H9 (cell line): ENCODE measurements around the gene TAF1A. TPM values are rescaled to one million over a fixed set of nuclear protein-coding genes. Genes with fewer than 3 reads are reported as not detected.

Experiments
- DNase-seq: peaks from one replicate; pipeline ENCODE4 v3.0.0-alpha.2; 2017
- H2AFZ ChIP-seq: one replicate; pipeline ENCODE4 v1.6.1; 2013; ENCODE audit warnings: mild to moderate bottlenecking, low read length, control low read depth, moderate library complexity
- H2AK5ac ChIP-seq: 2 replicates; pipeline ENCODE4 v1.6.1; 2013; ENCODE audit warnings: low read length, control low read depth, mixed read lengths; ENCODE audit not compliant: insufficient read length
- H2BK120ac ChIP-seq: one replicate; pipeline ENCODE4 v1.6.1; 2013; ENCODE audit warnings: low read depth, mild to moderate bottlenecking, low read length, control low read depth, inconsistent platforms; ENCODE audit not compliant: poor library complexity, severe bottlenecking
- H2BK12ac ChIP-seq: 2 replicates; pipeline ENCODE4 v1.6.1; 2013; ENCODE audit warnings: low read length, control low read depth, mixed read lengths, low read depth; ENCODE audit not compliant: insufficient read length
- H2BK15ac ChIP-seq: 2 replicates; pipeline ENCODE4 v1.6.1; 2013; ENCODE audit warnings: low read depth, low read length, control low read depth
- H2BK20ac ChIP-seq: one replicate; pipeline ENCODE4 v1.6.1; 2013; ENCODE audit warnings: low read depth, mild to moderate bottlenecking, low read length, control low read depth, inconsistent platforms; ENCODE audit not compliant: poor library complexity, severe bottlenecking
- H2BK5ac ChIP-seq: 2 replicates; pipeline ENCODE4 v1.6.1; 2013; ENCODE audit warnings: low read length, control low read depth, mixed read lengths; ENCODE audit not compliant: insufficient read length
- H3K14ac ChIP-seq: 2 replicates; pipeline ENCODE4 v1.6.1; 2013; ENCODE audit warnings: low read length, control low read depth; ENCODE audit not compliant: insufficient read depth
- H3K18ac ChIP-seq: 2 replicates; pipeline ENCODE4 v1.6.1; 2013; ENCODE audit warnings: low read depth, mild to moderate bottlenecking, mixed read lengths, low read length, control low read depth; ENCODE audit not compliant: insufficient read length
- H3K23ac ChIP-seq: 2 replicates; pipeline ENCODE4 v1.6.1; 2013; ENCODE audit warnings: low read length, control low read depth, mixed read lengths, low read depth; ENCODE audit not compliant: insufficient read length
- H3K23me2 ChIP-seq: 2 replicates; pipeline ENCODE4 v1.6.1; 2013; ENCODE audit warnings: low read depth, mild to moderate bottlenecking, mixed read lengths, low read length, control low read depth; ENCODE audit not compliant: insufficient read length, poor library complexity, severe bottlenecking
- H3K27ac ChIP-seq: 2 replicates; pipeline ENCODE4 v1.5.1; 2013; ENCODE audit warnings: low read length, control low read depth, mixed read lengths, low read depth; ENCODE audit not compliant: insufficient read length
- H3K27me3 ChIP-seq: 2 replicates; pipeline ENCODE4 v1.6.1; 2013; ENCODE audit warnings: low read length, control low read depth, inconsistent platforms; ENCODE audit not compliant: insufficient read depth
- H3K4ac ChIP-seq: 2 replicates; pipeline ENCODE4 v1.6.1; 2013; ENCODE audit warnings: low read depth, mild to moderate bottlenecking, control low read depth, inconsistent platforms, low read length, moderate library complexity
- H3K4me1 ChIP-seq: 2 replicates; pipeline ENCODE4 v1.6.1; 2013; ENCODE audit warnings: low read length, control low read depth, inconsistent platforms; ENCODE audit not compliant: insufficient read depth
- H3K4me2 ChIP-seq: 2 replicates; pipeline ENCODE4 v1.6.1; 2013; ENCODE audit warnings: low read length, control low read depth, mixed read lengths; ENCODE audit not compliant: insufficient read length, insufficient read depth
- H3K56ac ChIP-seq: 2 replicates; pipeline ENCODE4 v1.6.1; 2013; ENCODE audit warnings: low read depth, mild to moderate bottlenecking, mixed read lengths, low read length, control low read depth; ENCODE audit not compliant: insufficient read length
- H3K79me1 ChIP-seq: 2 replicates; pipeline ENCODE4 v1.6.1; 2013; ENCODE audit warnings: low read depth, mild to moderate bottlenecking, moderate library complexity, low read length, control low read depth, inconsistent platforms; ENCODE audit not compliant: insufficient read depth, poor library complexity, severe bottlenecking
- H3K79me2 ChIP-seq: 2 replicates; pipeline ENCODE4 v1.6.1; 2013; ENCODE audit warnings: low read length, control low read depth, inconsistent platforms; ENCODE audit not compliant: insufficient read depth
- H3K9ac ChIP-seq: 2 replicates; pipeline ENCODE4 v1.6.1; 2013; ENCODE audit warnings: low read length, control low read depth, mixed read lengths; ENCODE audit not compliant: insufficient read length; ENCODE audit errors: extremely low read depth
- H3K9me3 ChIP-seq: one replicate; pipeline ENCODE4 v1.6.1; 2013; ENCODE audit warnings: low read depth, low read length, inconsistent platforms; ENCODE audit not compliant: control insufficient read depth
- H3T11ph ChIP-seq: one replicate; pipeline ENCODE4 v1.6.1; 2013; ENCODE audit warnings: mild to moderate bottlenecking, low read length, control low read depth, inconsistent platforms
- H4K20me1 ChIP-seq: one replicate; pipeline ENCODE4 v1.6.1; 2013; ENCODE audit not compliant: control insufficient read depth, insufficient read length, insufficient read depth
- H4K5ac ChIP-seq: 2 replicates; pipeline ENCODE4 v1.6.1; 2013; ENCODE audit warnings: low read depth, mild to moderate bottlenecking, mixed read lengths, low read length, control low read depth; ENCODE audit not compliant: insufficient read length
- H4K8ac ChIP-seq: replicated peaks from 2 replicates; pipeline ENCODE4 v1.6.1; 2013; ENCODE audit warnings: low read length, control low read depth, mixed read lengths, low read depth; ENCODE audit not compliant: insufficient read length
- H4K91ac ChIP-seq: 2 replicates; pipeline ENCODE4 v1.6.1; 2013; ENCODE audit warnings: low read depth, mild to moderate bottlenecking, moderate library complexity, mixed read lengths, low read length, control low read depth; ENCODE audit not compliant: insufficient read length
- H3K27ac Mint-ChIP-seq, 3 experiments: 2 replicates in 2 of 3; 3 replicates in 1 of 3; pipeline ENCODE4 v1.8.0; 2020 to 2021; ENCODE audit warnings: mixed read lengths in 3 of 3, mild to moderate bottlenecking in 1 of 3, moderate library complexity in 1 of 3
- H3K27me3 Mint-ChIP-seq: 2 replicates; pipeline ENCODE4 v1.8.0; 2021; ENCODE audit warnings: low read depth, mild to moderate bottlenecking, moderate library complexity, mixed read lengths
- H3K36me3 Mint-ChIP-seq, 3 experiments: 2 replicates in 2 of 3; 3 replicates in 1 of 3; pipeline ENCODE4 v1.8.0; 2020 to 2021; ENCODE audit warnings: low read depth in 3 of 3, mixed read lengths in 3 of 3; ENCODE audit not compliant: insufficient read depth in 1 of 3
- H3K4me1 Mint-ChIP-seq, 2 experiments: 2 replicates each; pipeline ENCODE4 v1.8.0; 2020; ENCODE audit warnings: mixed read lengths in 2 of 2
- H3K4me3 Mint-ChIP-seq, 2 experiments: 2 replicates in 1 of 2; 3 replicates in 1 of 2; pipeline ENCODE4 v1.8.0; 2020 to 2021; ENCODE audit warnings: mild to moderate bottlenecking in 2 of 2, mixed read lengths in 2 of 2, moderate library complexity in 1 of 2
- H3K9me3 Mint-ChIP-seq, 2 experiments: 2 replicates in 1 of 2; 3 replicates in 1 of 2; pipeline ENCODE4 v1.8.0; 2020; ENCODE audit warnings: mild to moderate bottlenecking in 2 of 2, mixed read lengths in 2 of 2, moderate library complexity in 1 of 2
- total RNA-seq: library from RNA; stranded (reverse); gene quantifications from 2 replicates; pipeline ENCODE4 v1.2.1, GENCODE V29; 2021
- TF ChIP-seq, protein P1 (sequence below): fragments of 200-600 bp; sonication (generic); conservative IDR thresholded peaks from 3 replicates; pipeline ENCODE4 v1.8.0; 2021; ENCODE audit warnings: antibody characterized with exemption, mild to moderate bottlenecking

The TAF1A gene
- total RNA-seq, 1 experiment from 2014 or later: 14.8 TPM

DNA sequence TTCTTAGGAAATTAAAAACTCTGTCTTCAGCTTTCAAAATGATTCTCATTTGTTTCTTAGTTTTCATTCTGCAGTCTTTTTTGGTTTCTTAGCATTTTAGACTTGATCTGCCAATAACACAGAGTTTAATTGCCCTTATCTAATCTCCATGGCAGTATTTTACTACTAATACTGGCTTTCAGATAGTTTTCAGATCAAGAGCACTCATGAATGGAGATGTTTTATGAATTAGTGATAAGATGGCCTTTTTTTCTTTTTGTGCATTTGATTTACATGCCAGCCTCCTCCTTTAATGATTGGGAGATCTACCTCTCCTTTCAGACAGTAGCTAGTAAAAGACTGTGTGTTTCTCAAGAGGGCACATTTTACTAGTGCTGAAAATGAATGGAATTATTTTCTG, 33.7 kb upstream of the TAF1A start:
- Histone ChIP-seq H3K56ac (no peak overlapping the region), H2BK12ac (no peak overlapping the region), H3K4ac (no peak overlapping the region), H3K14ac (no peak overlapping the region), H4K20me1 (no peaks in the 10 kb centered on the region), H3K27ac (no peak overlapping the region), H4K8ac (no peak overlapping the region), H4K91ac (no peak overlapping the region), H3K9me3 (no peaks in the 10 kb centered on the region), H2AFZ (no peak overlapping the region), H2BK15ac (no peak overlapping the region), H3K4me1 (no peaks in the 10 kb centered on the region), H4K5ac (no peak overlapping the region), H2AK5ac (no peak overlapping the region), H3K23me2 (peaks cover 6% of the 10 kb centered on the region), H2BK5ac (no peak overlapping the region), H3T11ph (no peak overlapping the region), H3K27me3 (no peaks in the 10 kb centered on the region), H3K79me2 (peaks cover 3% of the 10 kb centered on the region; the same call in 1 of the 2 replicates), H3K23ac (no peak overlapping the region), H3K9ac (no peak overlapping the region), H3K4me2 (no peak overlapping the region), H3K79me1 (no peaks in the 10 kb centered on the region), H2BK20ac (no peak overlapping the region), H2BK120ac (no peak overlapping the region), H3K18ac (no peak overlapping the region)
- Mint-ChIP-seq H3K4me3 (no peak overlapping the region), H3K36me3 (peaks cover 26 to 59% (median 54%) of the 10 kb centered on the region in 3 experiments; a peak in 6 of 7 replicates), H3K27ac (no peak overlapping the region), H3K9me3 (no peaks in the 10 kb centered on the region), H3K27me3 (no peaks in the 10 kb centered on the region), H3K4me1 (peaks cover 6 to 10% of the 10 kb centered on the region in 2 experiments; a peak in 3 of 4 replicates)
- no peak for DNase-seq
- TF ChIP-seq, protein P1, sequence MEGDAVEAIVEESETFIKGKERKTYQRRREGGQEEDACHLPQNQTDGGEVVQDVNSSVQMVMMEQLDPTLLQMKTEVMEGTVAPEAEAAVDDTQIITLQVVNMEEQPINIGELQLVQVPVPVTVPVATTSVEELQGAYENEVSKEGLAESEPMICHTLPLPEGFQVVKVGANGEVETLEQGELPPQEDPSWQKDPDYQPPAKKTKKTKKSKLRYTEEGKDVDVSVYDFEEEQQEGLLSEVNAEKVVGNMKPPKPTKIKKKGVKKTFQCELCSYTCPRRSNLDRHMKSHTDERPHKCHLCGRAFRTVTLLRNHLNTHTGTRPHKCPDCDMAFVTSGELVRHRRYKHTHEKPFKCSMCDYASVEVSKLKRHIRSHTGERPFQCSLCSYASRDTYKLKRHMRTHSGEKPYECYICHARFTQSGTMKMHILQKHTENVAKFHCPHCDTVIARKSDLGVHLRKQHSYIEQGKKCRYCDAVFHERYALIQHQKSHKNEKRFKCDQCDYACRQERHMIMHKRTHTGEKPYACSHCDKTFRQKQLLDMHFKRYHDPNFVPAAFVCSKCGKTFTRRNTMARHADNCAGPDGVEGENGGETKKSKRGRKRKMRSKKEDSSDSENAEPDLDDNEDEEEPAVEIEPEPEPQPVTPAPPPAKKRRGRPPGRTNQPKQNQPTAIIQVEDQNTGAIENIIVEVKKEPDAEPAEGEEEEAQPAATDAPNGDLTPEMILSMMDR: no peak
